Stimulated activated CD8-positive, alpha-beta memory T cell treated with anti-CD3 and anti-CD28 coated beads, Interleukin-2, amount 100 ng/mL, for 48 hours (primary cell): ENCODE results near the gene NMNAT3.

Source experiments
- DNase-seq, 2 donors: peaks; one replicate each; pipeline ENCODE4 v3.0.0-alpha.2; 2020; ENCODE audit warnings: low read depth in 2 of 2

NMNAT3 gene

DNA sequence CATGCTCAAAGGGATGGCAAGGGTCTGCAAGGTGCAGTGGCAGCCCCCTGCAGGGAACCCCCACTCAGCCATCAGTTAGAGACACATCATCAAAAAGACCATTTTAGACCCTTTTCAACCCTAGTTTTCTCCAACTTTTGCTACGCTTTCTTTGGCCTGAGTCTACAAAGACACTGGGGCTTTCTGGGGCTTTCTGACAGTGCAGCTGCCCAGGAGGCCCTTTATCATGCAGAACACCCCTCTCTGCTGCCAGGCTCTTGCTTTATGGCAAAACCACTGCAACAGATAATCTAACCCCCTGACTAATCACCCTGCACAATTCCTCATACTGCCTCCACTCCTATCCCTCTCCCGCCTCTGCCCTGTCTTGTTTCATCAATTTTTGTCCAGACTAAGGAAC, 2.4 kb downstream of the NMNAT3 start:
- DNase-seq, result no peak

DNA sequence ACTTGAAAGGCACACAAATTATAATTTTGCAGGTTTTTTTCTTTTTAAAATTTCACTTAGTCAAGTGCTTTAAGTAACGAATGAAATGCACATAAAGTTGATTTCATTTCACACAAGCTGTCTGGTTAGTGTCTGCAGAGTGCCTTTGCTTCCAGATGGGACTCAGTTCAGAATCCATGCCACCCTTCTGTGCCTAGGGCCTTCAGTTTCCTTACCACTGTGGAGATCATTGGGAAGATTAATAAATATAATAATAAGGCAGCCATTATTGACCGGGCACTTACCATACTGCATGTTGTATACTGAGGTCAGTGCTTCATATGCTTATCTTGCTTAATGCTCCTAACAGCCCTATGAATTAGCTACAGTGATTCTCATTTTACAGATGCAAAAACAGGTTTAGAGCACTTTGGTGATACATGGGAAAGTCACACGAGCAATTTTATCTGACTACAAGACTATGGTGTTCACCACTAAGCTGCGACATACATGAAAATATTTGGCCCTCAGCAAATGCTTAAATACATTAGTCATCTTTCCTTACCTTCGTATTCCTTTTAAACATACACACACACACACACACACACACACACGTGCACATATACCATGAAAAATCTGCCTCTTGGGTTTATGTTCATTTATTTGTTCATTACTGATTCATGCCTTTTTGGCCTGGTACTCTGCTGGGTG, 3.1 kb downstream of the NMNAT3 start:
- DNase-seq, result no peak

DNA sequence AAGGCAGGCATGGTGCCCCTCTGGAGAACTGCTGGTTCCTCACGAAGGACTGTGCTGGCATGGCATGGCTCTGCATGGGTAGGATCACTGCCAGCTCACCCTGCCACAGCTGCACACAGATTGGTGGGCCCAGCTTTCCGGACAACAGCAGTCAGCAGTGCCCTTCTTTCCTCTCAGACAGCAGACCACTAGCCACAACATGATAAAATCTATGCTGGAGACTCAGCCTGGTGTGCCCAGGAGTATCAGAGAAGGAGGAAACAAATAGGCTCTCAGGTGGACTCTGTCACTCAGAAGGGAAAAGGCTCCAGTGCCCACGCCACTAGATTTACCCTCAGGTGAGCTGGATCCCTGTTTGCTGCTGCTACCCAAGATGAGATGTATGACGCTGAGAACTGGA, 4.9 kb downstream of the NMNAT3 start:
- no peak for DNase-seq

- no peak for DNase-seq
Measured at GRCh38 chr3:139671863-139672646, 5.7 kb downstream of the NMNAT3 start.

DNA sequence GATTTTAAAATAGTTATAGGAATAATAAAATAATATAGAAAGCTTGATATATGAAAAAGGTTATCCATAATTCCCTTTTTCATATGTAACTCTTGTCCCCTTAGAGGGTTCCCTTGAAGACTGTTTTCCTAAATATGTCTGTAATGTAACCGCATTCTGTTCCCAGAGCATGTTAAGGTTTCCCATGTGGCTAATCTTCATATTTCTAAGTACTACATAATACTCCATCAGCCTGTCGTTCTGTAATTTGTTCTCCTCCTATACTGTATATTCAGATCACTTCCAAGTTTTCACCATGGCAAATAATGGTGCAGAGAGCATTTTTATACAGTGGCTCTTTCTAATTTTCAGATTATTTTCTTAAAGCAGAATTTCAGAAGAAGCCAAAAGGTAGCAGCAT, 6.7 kb downstream of the NMNAT3 start:
- no peak for DNase-seq

DNA sequence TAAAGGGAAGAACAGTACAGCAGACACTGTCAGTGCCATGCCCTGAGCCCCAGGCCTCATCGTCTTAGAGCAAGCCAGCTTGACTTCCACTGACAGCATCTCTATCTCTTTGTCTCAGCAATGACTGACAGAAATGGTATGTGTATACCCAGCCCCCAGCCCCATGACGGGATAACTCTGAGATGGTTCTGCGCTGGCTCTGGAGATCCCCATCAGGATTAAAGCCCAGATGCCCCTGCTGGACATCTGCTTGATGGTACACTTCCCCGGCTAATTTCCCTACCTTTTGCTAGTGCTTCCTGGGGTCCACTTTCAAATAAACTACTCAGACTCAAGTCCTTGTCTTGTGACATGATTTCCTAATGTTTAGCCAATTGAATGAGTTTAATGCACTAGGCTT, 7.6 kb downstream of the NMNAT3 start:
- no peak for DNase-seq

GRCh38 chr3:139668332-139668731, 9.4 kb downstream of the NMNAT3 start:
- DNase-seq, result no peak

DNA sequence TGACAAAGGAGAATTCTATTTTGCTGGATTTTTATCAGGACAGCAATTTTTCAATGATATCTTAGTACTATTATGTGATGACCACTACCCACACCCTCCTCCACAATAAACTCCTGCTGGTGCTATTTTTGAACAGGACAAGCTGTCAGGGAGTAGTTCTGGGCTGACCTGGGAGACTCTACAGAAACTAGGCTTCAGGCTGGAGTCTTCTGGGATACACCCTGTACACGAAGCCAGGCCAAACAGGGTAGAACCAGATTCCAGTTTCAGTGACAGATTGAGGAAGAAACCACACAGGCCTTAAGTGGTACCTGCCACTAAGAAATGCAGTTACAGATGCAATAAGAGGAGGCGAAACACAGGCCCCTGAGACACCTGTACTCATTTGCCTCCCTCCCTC, 12.8 kb downstream of the NMNAT3 start:
- no peak for DNase-seq

GRCh38 chr3:139660269-139660668, 17.5 kb downstream of the NMNAT3 start:
- no peak for DNase-seq

DNA sequence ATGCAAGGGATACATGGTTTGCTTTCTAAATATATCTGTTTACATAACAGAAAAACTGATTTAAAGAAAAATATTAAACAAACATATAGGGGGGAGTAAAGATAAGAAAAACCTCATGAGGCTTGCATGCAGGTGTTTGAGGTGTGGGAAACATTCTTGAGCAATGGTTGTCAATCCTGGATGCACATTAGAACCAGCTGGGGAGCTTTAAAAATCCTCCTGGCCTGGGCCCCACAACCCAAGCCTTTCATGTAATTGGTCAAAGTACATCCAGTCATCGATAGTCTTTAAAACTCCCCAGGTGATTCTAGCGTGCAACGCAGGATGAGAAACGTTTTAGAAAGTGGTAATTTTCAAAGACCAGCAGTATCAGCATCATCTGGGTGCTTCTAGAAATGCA, 18.3 kb downstream of the NMNAT3 start:
- DNase-seq, result no peak

DNA sequence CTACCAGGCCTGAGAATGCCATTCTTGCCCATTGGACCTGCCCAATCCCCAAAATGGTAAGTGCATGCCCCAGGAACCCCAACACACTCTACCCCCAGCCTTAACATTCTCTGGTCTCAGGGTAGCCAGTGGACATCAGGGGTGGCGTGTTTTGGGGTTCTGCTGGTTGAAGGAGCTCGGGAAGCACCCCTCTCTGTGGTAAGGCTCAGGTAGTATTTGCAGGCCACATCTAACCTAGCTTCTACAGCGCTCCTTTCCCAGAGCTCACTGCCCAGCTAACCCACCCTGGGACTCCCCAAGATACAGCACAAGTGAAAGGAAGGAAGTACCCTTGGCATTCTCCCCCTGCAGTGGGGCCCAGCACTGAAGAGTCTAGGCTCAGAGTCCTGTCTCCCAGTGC, 19.8 kb downstream of the NMNAT3 start:
- no peak for DNase-seq

- DNase-seq, result no peak
Measured at GRCh38 chr3:139657434-139657833, 20.3 kb downstream of the NMNAT3 start.

DNA sequence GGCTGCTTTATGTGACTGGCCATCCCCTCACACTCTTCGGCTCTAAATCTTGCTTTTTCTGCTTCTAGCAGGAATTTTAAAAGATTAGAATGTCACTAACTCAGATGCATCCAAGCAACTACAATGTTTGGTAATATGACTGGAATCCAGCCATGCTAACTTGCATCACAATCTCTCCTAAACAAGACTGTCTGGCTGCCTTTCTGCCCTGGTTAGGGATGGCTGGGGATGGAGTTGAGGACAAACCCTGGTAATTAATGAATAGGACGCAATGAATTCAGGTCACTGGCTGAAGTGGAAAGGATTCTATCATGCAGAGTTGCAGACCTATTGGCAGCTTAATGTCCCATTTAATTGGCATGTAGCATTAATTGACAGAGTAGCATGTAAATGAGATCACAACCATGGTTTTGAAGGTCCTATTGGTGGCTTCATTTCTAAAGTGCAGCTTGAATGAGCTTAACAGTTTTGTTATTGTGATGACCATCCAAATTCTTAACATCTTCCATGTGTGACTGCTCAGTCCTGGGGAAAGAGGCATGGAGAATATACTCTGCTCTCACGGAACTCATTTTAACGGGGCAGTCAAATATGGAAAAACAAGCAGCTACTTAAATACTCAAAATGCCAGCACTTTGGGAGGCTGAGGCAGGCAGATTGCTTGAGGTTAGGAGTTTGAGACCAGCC, 21.7 kb downstream of the NMNAT3 start:
- DNase-seq, result no peak

DNA sequence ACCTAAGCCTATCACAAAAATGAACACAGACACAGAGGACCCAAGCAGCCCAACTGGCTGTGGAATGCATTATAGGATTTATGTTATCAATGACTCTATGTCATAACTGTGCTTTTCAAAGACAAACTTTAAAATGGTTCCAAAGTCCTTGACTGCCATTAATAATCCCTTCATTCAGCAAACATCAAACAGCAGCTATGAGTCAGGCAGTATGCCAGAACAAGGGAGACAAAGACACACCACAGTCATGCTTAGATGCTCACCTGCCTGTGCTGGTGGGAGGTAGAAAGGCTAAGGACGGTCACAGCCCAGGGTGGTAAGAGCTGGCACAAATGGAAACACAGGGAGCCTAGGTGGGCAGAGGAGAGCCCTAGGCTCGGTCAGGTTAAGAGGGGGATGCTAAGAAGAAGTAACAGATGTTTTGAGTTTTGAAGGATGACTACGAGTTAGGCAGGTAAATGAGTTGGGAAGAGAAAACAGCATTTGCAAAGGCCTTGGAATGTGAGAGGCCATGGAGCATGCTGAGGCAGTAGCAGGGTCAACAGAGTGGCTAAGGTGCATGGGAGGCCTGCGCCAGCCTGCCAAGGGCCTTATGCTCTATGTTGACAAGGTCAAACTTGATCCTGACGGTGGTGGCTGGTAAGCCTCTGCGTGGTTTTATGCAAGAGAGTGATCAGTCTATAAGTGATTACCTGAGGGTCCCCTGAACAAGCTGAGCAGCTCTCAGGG, 23.0 kb downstream of the NMNAT3 start:
- DNase-seq, result no peak

- no peak for DNase-seq
Measured at GRCh38 chr3:139653582-139653981, 24.2 kb downstream of the NMNAT3 start.

DNA sequence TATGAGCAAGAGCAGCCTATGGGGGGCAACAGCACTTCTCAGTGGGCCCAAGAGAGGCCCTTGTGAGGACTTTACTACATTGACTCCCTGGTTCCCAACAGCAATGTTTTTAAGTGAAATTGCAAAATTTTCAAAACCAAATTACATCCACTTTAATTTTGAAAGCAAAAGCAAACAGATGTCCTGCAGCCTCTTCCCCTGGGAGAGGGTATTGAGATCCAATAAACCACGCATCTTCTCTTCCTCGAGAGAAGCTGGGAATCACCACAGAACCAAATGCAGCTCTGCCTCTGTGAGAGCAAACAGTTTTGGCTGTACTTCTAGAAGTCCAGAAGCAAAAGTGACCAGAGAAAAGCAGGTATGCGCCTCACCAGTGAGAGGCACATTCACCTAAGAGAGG, 25.2 kb downstream of the NMNAT3 start:
- no peak for DNase-seq

DNA sequence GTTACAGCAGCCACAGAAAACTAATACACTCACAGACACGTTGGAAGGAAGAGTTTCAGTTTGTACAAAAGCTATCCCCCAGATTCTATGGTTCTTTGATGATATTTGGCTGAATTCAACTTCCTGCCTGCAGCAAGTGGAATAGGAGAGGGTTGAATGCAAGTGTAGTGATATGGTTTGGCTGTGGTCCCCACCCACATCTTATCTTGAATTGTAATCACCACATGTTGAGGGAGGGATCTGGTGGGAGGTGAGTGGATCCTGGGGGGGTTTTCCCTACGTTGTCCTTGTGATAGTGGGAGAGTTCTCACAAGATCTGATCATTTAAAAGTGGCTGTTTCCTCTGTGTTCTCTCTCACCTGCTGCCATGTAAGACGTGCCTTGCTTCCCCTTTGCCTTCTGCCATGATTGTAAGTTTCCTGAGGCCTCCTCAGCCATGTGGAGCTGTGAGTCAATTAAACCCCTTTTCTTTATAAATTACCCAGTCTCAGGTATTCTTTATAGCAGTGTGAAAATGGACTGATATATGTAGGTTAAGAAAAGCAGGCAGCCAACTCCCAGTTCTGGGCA, 29.8 kb downstream of the NMNAT3 start:
- DNase-seq, result no peak

DNA sequence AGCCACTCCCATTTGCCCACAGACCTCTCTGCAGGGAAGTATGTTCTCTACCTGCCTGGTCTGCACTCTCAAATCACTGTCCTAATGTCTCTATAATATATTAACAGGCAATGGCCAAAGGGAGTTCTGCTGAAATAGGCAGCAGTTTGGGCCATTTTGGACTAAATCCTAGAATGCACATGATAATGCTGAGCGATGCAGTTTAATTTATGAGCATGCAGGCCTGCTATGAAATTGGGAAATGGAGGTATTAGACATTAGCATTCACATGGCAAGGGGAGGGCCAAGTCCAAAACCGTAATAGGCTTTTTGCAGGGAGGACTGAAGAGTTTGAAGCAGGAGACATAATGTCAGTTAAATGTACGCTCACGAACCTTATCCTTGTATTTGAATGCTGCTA, 31.3 kb downstream of the NMNAT3 start:
- no peak for DNase-seq

GRCh38 chr3:139642996-139643395, 34.8 kb downstream of the NMNAT3 start:
- DNase-seq, result no peak

GRCh38 chr3:139640456-139640855, 37.3 kb downstream of the NMNAT3 start:
- DNase-seq, result no peak

- DNase-seq, result no peak
Measured at GRCh38 chr3:139639662-139640061, 38.1 kb downstream of the NMNAT3 start.

DNA sequence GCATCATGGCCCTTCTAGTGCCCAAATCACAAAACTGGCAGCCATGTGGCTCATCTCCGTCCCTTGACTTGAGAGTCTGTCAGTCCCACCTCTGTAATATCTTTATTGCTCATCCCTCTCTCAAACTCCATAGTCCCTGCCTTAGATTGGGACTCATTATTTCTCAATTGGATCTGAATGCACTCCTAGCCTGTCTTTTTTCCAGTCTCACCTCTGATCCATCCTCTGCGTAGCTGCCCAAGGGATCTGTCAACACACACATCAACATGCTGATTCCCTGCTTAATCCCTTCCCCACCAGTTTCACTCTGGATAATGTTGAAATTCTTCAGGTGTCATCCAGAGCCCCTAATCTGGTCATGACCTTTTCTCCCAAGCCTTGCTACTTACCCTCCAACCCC, 39.3 kb downstream of the NMNAT3 start:
- no peak for DNase-seq
